ENCODE results near the gene AKAP12.

The AKAP12 gene

GRCh38 chr6:151340219-151340978 is 100.6 kb downstream of the AKAP12 start:
- TF ChIP-seq CTCF (IDR thresholded peaks at IDR 0.05), result no peak

- TF ChIP-seq CTCF (IDR thresholded peaks at IDR 0.05), result no peak
Measured at GRCh38 chr6:151341476-151342195, 101.9 kb downstream of the AKAP12 start.

GRCh38 chr6:151349651-151350270 is 110.0 kb downstream of the AKAP12 start:
- TF ChIP-seq CTCF (IDR thresholded peaks at IDR 0.05), result no peak

- no peak for TF ChIP-seq CTCF (IDR thresholded peaks at IDR 0.05)
Measured at GRCh38 chr6:151350442-151351145, 110.8 kb downstream of the AKAP12 start.

DNA sequence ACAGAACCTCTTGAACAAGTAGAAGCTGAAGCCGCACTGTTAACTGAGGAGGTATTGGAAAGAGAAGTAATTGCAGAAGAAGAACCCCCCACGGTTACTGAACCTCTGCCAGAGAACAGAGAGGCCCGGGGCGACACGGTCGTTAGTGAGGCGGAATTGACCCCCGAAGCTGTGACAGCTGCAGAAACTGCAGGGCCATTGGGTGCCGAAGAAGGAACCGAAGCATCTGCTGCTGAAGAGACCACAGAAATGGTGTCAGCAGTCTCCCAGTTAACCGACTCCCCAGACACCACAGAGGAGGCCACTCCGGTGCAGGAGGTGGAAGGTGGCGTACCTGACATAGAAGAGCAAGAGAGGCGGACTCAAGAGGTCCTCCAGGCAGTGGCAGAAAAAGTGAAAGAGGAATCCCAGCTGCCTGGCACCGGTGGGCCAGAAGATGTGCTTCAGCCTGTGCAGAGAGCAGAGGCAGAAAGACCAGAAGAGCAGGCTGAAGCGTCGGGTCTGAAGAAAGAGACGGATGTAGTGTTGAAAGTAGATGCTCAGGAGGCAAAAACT is 111.5 kb downstream of the AKAP12 start:
- TF ChIP-seq CTCF (IDR thresholded peaks at IDR 0.05), result no peak

DNA sequence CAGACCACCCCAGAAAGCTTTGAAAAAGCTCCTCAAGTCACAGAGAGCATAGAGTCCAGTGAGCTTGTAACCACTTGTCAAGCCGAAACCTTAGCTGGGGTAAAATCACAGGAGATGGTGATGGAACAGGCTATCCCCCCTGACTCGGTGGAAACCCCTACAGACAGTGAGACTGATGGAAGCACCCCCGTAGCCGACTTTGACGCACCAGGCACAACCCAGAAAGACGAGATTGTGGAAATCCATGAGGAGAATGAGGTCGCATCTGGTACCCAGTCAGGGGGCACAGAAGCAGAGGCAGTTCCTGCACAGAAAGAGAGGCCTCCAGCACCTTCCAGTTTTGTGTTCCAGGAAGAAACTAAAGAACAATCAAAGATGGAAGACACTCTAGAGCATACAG is 112.0 kb downstream of the AKAP12 start:
- no peak for TF ChIP-seq CTCF (IDR thresholded peaks at IDR 0.05)
